Suprapubic skin (tissue), 4 donors: ENCODE measurements around the gene SLC48A1. TPM values are rescaled to one million over a fixed set of nuclear protein-coding genes. Genes with fewer than 3 reads are reported as not detected.
A peak's percentile ranks its signal among the peaks of the same experiment; 100 is the strongest.

Source experiments
- DNase-seq, 2 donors: peaks; one replicate each; pipeline ENCODE4 v3.0.0-alpha.2; 2019; ENCODE audit warnings: low spot score in 2 of 2
- H3K27ac ChIP-seq: fragments of 200-600 bp; sonication (generic); one replicate; pipeline ENCODE4 v1.5.1; 2019
- H3K27me3 ChIP-seq: fragments of 200-600 bp; sonication (generic); one replicate; pipeline ENCODE4 v1.5.1; 2019
- H3K36me3 ChIP-seq: fragments of 200-600 bp; sonication (generic); one replicate; pipeline ENCODE4 v1.5.1; 2019
- H3K4me1 ChIP-seq: fragments of 200-600 bp; sonication (generic); one replicate; pipeline ENCODE4 v1.5.1; 2019
- H3K4me3 ChIP-seq: fragments of 200-600 bp; sonication (generic); one replicate; pipeline ENCODE4 v1.5.1; 2019; ENCODE audit warnings: mild to moderate bottlenecking
- H3K9me3 ChIP-seq: fragments of 200-600 bp; sonication (generic); one replicate; pipeline ENCODE4 v1.5.1; 2019
- EP300 ChIP-seq: sonication (generic); formaldehyde crosslinking; IDR thresholded peaks from one replicate; pipeline ENCODE4 v1.6.1; 2017; ENCODE audit warnings: antibody characterized with exemption
- POLR2A ChIP-seq, 2 donors: fragments of 450-650 bp; IDR thresholded peaks; one replicate each; pipeline ENCODE4 v1.6.1; 2017; ENCODE audit warnings: antibody characterized with exemption in 2 of 2, mild to moderate bottlenecking in 2 of 2, moderate library complexity in 2 of 2
- POLR2AphosphoS5 ChIP-seq, 3 donors: sonication (generic); formaldehyde crosslinking; IDR thresholded peaks; one replicate each; pipeline ENCODE4 v1.6.1; 2017; ENCODE audit warnings: antibody characterized with exemption in 3 of 3
- WGBS: methylation state at CpG from one replicate; pipeline ENCODE4 v1.1.5; 2018; 5-methylcytosine and 5-hydroxymethylcytosine counted together
- total RNA-seq, 4 donors: library from RNA; depleted of rRNA; stranded (reverse); fragments of >200 nt; gene quantifications; one replicate each; pipeline ENCODE4 v1.1.0, GENCODE V29; 2016
- TF ChIP-seq, protein P1 (sequence below), 2 donors: fragments of 200-600 bp in 1 of 2; fragments of 450-650 bp in 1 of 2; sonication (generic) in 1 of 2; IDR thresholded peaks; one replicate each; pipeline ENCODE4 v1.5.1; 2016 to 2019; ENCODE audit warnings: antibody characterized with exemption in 2 of 2, mild to moderate bottlenecking in 1 of 2, moderate library complexity in 1 of 2

The SLC48A1 gene
- total RNA-seq, 4 donors from 2014 or later: 38.2 to 53.6 (median 44.7) TPM

DNA sequence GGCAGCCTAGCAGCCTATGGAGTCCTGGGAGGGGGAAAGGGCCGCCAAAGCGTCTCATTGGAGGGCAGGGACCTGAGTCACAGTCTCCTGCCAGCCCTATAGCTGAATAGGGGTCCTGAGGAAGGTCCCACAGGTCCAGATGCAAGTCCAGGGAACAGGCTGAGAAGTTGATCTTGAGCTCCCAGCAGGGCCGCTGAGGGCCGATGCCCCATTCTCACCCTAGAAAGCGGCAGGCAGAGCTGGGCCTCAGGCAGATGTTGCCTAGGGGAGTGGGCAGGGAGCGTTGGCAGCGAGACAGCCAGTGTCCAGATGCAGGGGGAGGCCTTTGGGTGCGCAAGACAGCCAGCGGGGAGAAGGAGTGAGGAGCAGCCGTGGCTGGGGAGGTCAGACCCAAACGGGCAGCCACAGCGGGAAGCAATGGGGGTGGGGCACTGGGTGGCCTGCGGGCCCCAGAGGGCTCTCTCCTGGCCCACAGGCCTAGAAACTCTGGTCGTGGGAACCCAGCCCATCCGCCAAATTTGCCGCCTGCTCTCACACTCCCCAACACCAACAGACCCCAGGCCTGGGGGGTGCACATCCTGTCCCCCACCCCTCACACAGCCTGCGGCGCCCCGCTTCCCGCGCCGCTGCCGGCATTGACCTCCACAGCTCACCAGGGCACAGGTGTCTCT lies 45.6 kb downstream of the SLC48A1 start:
- DNase-seq: no peak
- TF ChIP-seq POLR2A (IDR thresholded peaks at IDR 0.05): no peak
- H3K4me1 ChIP-seq: peaks cover 86% of the 10 kb centered on the region
- H3K27me3 ChIP-seq: no peaks in the 10 kb centered on the region
- H3K9me3 ChIP-seq: no peaks in the 10 kb centered on the region
- WGBS: 15% methylated on average over 17 of the region's 23 CpGs
- H3K27ac ChIP-seq: peak overlapping the region; percentile 97
- no peaks in the 10 kb centered on the region for H3K36me3 ChIP-seq
- peak overlapping the region; percentile 78 for H3K4me3 ChIP-seq

DNA sequence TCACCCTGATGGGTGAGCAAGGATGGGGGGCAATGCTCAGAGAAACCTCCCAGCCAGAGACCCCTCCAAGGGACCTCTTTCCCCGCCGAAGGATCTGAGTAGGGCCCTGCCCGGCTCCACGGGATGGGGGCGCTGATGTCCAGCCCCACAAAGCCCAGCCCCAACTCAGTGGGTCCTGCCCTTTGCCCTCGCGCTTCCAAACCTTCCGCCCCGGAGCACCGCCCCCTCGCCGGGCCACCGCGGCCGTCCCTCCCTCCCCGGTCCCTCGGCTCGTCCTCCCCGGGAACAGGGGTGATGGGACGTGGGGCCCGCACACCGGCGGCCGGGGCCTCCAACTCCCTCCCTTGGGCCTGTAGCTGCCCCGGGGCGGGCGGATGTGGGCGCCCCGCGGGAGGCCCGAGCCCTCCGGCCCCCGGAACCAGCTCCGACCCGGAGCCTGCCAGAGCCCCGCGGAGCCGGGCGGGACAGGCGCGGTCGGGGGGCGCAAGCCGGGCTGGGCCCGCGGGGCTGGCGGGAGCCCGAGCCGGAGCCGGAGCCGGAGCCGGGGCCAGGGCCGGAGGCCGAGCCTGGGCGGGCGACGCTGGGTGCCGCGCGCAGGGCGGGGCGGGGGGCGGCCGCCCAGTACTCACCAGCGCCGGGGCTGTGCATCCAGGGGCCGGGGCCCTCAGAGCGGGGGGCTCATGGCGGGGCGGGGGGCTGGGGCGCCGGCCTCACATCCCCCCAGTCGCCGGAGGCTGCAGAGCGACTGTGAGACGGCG lies 46.3 kb downstream of the SLC48A1 start:
- TF ChIP-seq, protein P1, sequence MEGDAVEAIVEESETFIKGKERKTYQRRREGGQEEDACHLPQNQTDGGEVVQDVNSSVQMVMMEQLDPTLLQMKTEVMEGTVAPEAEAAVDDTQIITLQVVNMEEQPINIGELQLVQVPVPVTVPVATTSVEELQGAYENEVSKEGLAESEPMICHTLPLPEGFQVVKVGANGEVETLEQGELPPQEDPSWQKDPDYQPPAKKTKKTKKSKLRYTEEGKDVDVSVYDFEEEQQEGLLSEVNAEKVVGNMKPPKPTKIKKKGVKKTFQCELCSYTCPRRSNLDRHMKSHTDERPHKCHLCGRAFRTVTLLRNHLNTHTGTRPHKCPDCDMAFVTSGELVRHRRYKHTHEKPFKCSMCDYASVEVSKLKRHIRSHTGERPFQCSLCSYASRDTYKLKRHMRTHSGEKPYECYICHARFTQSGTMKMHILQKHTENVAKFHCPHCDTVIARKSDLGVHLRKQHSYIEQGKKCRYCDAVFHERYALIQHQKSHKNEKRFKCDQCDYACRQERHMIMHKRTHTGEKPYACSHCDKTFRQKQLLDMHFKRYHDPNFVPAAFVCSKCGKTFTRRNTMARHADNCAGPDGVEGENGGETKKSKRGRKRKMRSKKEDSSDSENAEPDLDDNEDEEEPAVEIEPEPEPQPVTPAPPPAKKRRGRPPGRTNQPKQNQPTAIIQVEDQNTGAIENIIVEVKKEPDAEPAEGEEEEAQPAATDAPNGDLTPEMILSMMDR (IDR thresholded peaks at IDR 0.05): peak in 1 of 2 donors; percentile 10
- TF ChIP-seq EP300: no peak
- TF ChIP-seq POLR2A (IDR thresholded peaks at IDR 0.05): peak in 1 of 2 donors; percentile 21
- peak in 1 of 3 donors; percentile 10 for TF ChIP-seq POLR2AphosphoS5 (IDR thresholded peaks at IDR 0.05)
- peak in 1 of 2 donors; percentile 88 for DNase-seq
- H3K27me3 ChIP-seq: no peaks in the 10 kb centered on the region
- 8% methylated on average over 10 of the region's 77 CpGs for WGBS
- H3K36me3 ChIP-seq: no peaks in the 10 kb centered on the region
- H3K4me3 ChIP-seq: peak overlapping the region; percentile 78
- no peaks in the 10 kb centered on the region for H3K9me3 ChIP-seq
- peak overlapping the region; percentile 97 for H3K27ac ChIP-seq
- peaks cover 86% of the 10 kb centered on the region for H3K4me1 ChIP-seq

DNA sequence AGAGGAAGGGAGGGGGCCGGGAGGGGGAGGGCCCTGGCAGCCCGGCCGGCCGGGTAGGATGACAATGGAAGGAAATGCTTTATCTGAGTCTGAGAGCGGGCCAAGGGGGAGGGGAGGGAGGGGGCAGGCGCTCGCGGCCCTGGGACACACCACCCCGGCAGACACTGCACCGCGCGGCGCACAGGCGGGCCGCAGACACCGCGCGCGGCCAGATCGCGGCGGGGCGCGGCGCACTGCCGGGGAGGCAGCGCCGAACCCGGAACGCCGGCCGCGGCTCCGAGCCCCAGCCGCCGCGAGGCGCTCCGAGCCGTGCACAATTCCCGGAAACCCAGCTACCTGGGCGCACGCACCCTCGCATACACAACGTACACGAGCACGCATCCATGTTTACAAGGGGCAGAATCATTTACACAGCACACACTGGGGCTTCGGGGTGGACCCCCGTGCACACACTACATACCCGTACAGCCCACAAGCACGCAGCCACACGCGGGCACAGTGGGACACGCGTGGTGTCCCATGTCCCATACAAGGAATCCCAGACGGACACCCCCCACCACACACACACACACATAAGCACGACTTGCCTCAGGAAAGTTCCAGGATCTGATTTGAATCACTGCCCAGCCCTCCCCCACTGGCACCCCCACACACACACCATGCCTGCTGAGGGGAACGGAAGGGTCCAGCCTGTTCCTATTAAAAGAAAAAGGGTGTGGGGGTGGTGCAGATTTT lies 47.0 kb downstream of the SLC48A1 start, which contains the start of gene HDAC7:
Gene HDAC7 (minus strand): TSS at position 8 of the 735 bp plus-strand sequence. CDS start 118 bp downstream, outside the sequence.
- Histone ChIP-seq H3K36me3 (no peaks in the 10 kb centered on the region), H3K27ac (peak within 1 kb of the TSS; percentile 97), H3K4me1 (peaks cover 86% of the 10 kb centered on the region), H3K4me3 (peak within 1 kb of the TSS; percentile 78), H3K27me3 (no peaks in the 10 kb centered on the region), H3K9me3 (no peaks in the 10 kb centered on the region)
- under 1% methylated on average over 15 of the region's 58 CpGs for WGBS
- DNase-seq: peak; percentile 93 to 95
- TF ChIP-seq POLR2AphosphoS5 (IDR thresholded peaks at IDR 0.05) (peak in 1 of 3 donors; percentile 42), POLR2A (IDR thresholded peaks at IDR 0.05) (peak; percentile 15 to 79), EP300 (no peak)
- TF ChIP-seq, protein P1 (IDR thresholded peaks at IDR 0.05): no peak

DNA sequence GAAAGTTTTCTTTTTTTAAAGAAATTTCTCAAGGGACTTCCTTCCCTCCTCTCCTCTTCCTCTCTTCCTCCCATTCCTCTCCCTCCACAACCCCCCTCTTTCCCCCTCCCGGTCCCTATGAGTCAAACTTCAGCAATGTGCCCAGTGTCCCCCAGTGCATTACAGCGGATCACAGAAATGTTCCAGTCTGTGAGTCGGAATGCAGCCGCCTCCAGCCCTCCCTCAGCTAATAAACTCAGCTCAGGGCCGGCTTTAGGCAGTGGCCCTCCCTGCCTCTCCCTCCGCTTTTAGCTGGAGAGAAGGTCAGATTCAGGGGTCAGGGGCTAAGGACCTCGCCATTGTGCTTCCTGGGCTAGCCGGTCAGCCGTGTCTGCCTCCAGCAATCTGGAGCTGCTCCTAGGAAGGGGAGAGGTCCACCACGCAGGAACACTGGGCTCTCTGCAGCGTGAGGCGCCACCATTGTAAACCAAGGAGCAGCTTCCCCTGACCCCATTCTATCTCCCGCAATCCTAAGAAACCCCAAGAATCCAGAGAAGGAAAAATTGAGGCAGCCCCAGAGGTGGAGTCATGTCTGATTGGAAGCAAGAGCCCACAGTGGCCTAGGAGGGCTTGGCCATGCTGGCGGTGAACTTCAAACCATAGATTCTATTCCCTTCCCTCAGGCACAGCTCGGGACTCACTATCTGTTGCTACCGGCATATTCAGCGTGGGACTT lies 47.8 kb downstream of the SLC48A1 start:
- Histone ChIP-seq H3K36me3 (no peaks in the 10 kb centered on the region), H3K27ac (peak overlapping the region; percentile 97), H3K4me3 (peak overlapping the region; percentile 78), H3K9me3 (no peaks in the 10 kb centered on the region), H3K4me1 (peaks cover 86% of the 10 kb centered on the region), H3K27me3 (no peaks in the 10 kb centered on the region)
- 19% methylated on average over 13 of the region's 17 CpGs for WGBS
- TF ChIP-seq, protein P1 (IDR thresholded peaks at IDR 0.05): no peak
- TF ChIP-seq EP300 (no peak), POLR2AphosphoS5 (IDR thresholded peaks at IDR 0.05) (peak in 2 of 3 donors; percentile 14 to 53), POLR2A (IDR thresholded peaks at IDR 0.05) (peak in 1 of 2 donors; percentile 53)
- DNase-seq: peak; percentile 93

DNA sequence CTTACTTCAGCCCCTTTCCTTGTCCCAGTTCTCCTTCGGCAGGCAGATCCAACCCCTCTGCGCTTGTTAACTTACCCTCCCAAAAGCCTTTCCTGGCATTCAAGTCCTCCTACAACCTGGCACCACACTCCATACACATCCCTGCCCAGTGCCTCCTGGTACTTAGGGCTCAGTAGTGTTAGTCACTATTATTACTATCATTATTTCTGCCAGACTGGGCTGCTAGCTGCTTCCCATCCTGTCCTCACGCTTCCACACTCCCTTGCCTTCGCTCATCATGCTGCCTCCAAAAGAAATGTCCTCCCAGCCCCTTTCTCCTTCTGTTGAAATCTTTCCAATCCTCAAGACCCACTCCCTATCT lies 48.3 kb downstream of the SLC48A1 start:
- no peak for DNase-seq
- Histone ChIP-seq H3K4me1 (peaks cover 87% of the 10 kb centered on the region), H3K9me3 (no peaks in the 10 kb centered on the region), H3K27ac (peak overlapping the region; percentile 97), H3K4me3 (peak overlapping the region; percentile 78), H3K27me3 (no peaks in the 10 kb centered on the region), H3K36me3 (no peaks in the 10 kb centered on the region)
- TF ChIP-seq EP300 (no peak), POLR2A (IDR thresholded peaks at IDR 0.05) (no peak), POLR2AphosphoS5 (IDR thresholded peaks at IDR 0.05) (no peak)
- TF ChIP-seq, protein P1 (IDR thresholded peaks at IDR 0.05): no peak
- 33% methylated on average over 4 of the region's 4 CpGs for WGBS
